Astrocyte of the cerebellum (primary cell): ENCODE measurements around the gene NAB2.
A peak's percentile ranks its signal among the peaks of the same experiment; 100 is the strongest.

Experiments used
- DNase-seq: peaks from one replicate; pipeline ENCODE4 v3.0.0-alpha.2; 2011; ENCODE audit warnings: low read depth
- H3K4me3 ChIP-seq: 2 replicates; pipeline ENCODE4 v1.5.1; 2011; ENCODE audit warnings: mild to moderate bottlenecking, low read depth, low read length, moderate library complexity
- in situ Hi-C: cut with HindIII; loops from 2 replicates; pipeline ENCODE4 v1.10.0; 2017; ENCODE audit warnings: low sequenced_read_pairs
- TF ChIP-seq, protein P1 (sequence below): IDR thresholded peaks from 2 replicates; pipeline ENCODE4 v1.5.1; 2012; ENCODE audit warnings: low read length, low read depth, moderate library complexity, mild to moderate bottlenecking; ENCODE audit errors: missing control alignments

The NAB2 gene

DNA sequence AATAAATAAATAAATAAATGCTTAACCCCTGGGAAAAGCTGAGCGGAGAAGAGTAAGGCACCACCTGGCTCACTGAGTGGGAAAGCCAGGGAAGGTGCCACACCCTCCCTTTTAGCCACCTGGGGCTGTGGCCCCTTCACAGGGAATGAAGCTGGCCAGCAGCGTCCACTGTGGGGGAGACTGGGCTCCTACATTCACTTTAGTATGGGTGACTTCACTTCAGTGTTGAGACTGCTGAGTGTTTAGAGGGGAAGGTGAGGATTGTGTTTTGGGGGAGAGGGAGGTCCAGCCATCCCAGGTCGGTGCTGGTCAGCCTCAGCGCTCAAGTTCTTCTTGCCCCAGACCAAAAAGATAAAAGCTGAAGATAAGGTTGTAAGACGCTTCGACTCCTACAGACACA is 1.6 kb downstream of the NAB2 start:
- no peak for DNase-seq
- in situ Hi-C loops: no loop called here
- TF ChIP-seq, protein P1, sequence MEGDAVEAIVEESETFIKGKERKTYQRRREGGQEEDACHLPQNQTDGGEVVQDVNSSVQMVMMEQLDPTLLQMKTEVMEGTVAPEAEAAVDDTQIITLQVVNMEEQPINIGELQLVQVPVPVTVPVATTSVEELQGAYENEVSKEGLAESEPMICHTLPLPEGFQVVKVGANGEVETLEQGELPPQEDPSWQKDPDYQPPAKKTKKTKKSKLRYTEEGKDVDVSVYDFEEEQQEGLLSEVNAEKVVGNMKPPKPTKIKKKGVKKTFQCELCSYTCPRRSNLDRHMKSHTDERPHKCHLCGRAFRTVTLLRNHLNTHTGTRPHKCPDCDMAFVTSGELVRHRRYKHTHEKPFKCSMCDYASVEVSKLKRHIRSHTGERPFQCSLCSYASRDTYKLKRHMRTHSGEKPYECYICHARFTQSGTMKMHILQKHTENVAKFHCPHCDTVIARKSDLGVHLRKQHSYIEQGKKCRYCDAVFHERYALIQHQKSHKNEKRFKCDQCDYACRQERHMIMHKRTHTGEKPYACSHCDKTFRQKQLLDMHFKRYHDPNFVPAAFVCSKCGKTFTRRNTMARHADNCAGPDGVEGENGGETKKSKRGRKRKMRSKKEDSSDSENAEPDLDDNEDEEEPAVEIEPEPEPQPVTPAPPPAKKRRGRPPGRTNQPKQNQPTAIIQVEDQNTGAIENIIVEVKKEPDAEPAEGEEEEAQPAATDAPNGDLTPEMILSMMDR: no peak
- H3K4me3 ChIP-seq: peak overlapping the region; percentile 85

DNA sequence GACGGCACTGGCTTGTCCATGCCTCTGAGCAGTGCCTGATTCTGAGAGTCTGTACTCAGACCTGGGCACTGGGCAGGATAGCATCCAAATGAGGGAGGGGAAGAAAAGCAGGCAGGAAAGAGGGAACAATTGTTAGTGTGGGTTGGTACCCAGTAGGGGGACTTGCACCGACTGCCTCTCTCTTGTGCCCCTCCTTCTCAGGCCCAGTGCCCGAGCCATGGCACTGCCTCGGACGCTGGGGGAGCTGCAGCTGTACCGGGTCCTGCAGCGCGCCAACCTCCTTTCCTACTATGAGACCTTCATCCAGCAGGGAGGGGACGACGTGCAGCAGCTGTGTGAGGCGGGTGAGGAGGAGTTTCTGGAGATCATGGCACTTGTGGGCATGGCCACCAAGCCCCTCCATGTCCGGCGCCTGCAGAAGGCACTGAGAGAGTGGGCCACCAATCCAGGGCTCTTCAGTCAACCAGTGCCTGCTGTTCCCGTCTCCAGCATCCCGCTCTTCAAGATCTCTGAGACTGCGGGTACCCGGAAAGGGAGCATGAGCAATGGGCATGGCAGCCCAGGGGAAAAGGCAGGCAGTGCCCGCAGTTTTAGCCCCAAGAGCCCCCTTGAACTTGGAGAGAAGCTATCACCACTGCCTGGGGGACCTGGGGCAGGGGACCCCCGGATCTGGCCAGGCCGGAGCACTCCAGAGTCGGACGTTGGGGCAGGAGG is 2.2 kb downstream of the NAB2 start:
- H3K4me3 ChIP-seq: peak overlapping the region; percentile 85
- TF ChIP-seq, protein P1: peak; percentile 22
- DNase-seq: no peak
- in situ Hi-C loops: no loop called here

DNA sequence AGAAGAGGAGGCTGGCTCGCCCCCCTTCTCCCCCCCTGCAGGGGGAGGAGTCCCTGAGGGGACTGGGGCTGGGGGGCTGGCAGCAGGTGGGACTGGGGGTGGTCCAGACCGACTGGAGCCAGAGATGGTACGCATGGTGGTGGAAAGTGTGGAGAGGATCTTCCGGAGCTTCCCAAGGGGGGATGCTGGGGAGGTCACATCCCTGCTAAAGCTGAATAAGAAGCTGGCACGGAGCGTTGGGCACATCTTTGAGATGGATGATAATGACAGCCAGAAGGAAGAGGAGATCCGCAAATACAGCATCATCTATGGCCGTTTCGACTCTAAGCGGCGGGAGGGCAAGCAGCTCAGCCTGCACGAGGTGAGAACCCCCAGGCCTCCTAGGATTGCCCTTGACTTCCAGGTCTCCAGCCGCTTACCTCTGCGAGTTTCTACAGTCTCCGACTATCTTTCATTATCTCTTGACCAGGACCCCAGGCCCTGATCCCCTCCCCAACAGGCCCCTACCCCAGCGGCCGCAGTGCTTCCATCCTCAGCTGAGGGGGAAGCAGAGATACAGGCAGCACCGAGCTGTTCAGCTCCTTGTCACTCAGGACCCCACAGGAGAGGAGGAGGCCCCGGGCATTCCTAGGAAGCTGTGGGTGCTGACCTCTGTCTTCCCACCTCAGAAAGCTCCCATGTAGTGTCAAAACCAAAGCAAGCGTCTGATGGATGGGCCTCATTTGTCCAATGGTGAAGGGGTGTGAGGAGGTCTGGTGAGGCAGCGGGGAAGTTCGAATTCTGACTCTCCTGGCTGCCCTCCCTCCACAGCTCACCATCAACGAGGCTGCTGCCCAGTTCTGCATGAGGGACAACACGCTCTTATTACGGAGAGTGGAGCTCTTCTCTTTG is 3.0 kb downstream of the NAB2 start:
- H3K4me3 ChIP-seq: no peak overlapping the region
- in situ Hi-C loops: no loop called here
- no peak for DNase-seq
- TF ChIP-seq, protein P1: no peak

DNA sequence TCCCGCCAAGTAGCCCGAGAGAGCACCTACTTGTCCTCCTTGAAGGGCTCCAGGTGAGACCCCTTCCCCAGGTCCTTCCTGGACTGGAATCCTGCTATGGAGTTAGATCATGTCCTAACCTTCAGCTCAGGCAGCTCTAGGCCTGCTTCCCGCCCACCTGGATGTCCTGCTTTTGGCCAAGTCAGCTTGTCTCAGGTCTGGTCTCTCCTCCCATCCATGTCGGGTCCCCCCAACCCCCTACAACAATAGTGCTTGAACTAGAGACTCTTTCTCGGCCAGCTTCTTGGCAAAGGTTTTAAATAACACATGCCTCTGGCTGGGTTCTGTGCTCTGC is 3.6 kb downstream of the NAB2 start:
- H3K4me3 ChIP-seq: no peak overlapping the region
- TF ChIP-seq, protein P1: no peak
- in situ Hi-C loops: no loop called here
- DNase-seq: no peak

DNA sequence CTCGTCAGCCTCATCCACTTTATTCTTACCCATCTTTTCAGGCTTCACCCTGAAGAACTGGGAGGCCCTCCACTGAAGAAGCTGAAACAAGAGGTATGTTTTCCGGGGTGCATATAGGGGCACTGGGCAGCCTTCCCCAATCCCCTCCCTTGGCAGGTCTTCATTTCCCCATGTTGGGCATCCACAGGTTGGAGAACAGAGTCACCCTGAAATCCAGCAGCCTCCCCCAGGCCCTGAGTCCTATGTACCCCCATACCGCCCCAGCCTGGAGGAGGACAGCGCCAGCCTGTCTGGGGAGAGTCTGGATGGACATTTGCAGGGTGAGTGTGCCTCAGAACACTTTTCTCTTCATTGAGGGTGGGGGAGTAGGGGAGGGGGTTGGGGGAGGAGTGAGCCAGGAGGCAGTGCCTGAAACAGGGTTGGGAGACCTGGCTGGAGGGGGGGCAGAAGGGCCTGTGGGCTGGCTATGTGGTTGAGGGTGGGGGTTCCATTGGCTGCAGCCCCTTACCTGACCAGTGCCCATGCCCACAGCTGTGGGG is 4.0 kb downstream of the NAB2 start:
- TF ChIP-seq, protein P1: no peak
- H3K4me3 ChIP-seq: no peak overlapping the region
- no peak for DNase-seq
- in situ Hi-C loops: no loop called here

DNA sequence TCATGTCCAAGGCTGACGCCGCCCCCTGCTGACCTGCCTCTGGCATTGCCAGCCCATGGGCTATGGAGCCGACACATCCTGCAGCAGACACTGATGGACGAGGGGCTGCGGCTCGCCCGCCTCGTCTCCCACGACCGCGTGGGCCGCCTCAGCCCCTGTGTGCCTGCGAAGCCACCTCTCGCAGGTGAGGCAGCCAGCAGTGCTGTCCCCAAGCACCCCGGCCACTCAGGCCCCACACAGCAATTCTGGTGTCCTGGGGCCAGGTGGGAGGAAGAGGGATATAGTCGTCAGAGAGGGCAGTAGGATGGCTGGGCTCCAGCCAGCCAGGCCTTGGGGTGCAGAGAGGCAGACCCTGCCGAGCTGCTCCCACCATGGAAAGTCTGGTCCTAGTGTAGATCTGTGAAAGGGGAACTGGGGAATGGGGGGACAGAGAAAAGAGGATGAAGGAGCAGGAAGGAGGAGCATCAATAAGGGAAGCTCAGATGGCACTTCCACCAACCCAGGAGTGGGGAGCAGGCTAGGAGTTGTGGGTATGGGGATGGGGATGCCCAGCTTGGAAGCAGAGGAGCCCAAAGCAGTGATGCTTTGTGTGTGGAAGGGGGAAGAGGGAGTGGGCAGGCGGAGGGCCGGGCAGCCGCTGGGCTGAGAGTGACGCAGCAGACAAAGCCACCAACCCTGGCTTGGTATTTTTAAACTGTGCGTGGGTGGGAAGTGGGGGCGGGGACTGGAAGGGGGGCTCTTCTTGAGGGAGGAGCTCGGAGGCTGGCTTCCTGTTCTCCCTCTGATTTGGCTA is 4.7 kb downstream of the NAB2 start:
- H3K4me3 ChIP-seq: no peak overlapping the region
- no peak for DNase-seq
- TF ChIP-seq, protein P1: peak; percentile 45
- in situ Hi-C loops: no loop called here
